IMR-90 (cell line): ENCODE results near the gene AZGP1. TPM values are rescaled to one million over a fixed set of nuclear protein-coding genes. Genes with fewer than 3 reads are reported as not detected.

Experiments
- ATAC-seq: fragments of 200-7000 bp; cut with Tn5 transposase; 2 replicates; pipeline ENCODE4 v1.9.1; 2020; ENCODE audit warnings: low read depth, mild to moderate bottlenecking, moderate library complexity
- BruUV-seq: library from RNA; stranded (reverse); fragments of 400-500 nt; replicated peaks from 2 replicates; lab custom pipeline; 2021; lab: Mats Ljungman, UMichigan
- CTCF ChIA-PET: fragments of 300-600 bp; formaldehyde crosslinking; extraction: SDS; loops from one replicate; lab custom pipeline; 2021; ENCODE audit warnings: antibody characterized with exemption; lab: Yijun Ruan, JAX
- POLR2A ChIA-PET: fragments of 300-600 bp; sonication (Branson Sonifier 250); formaldehyde crosslinking; loops from one replicate; lab custom pipeline; 2022; ENCODE audit warnings: antibody characterized with exemption; ENCODE audit not compliant: unreplicated experiment; lab: Charles Lee
- DNase-seq: peaks from one replicate; pipeline ENCODE4 v3.0.0; 2013
- H2AFZ ChIP-seq: replicated peaks from 2 replicates; pipeline ENCODE3; 2013; ENCODE audit warnings: low read length, mild to moderate bottlenecking; ENCODE audit not compliant: poor library complexity
- H2AK5ac ChIP-seq: 2 replicates; pipeline ENCODE4 v1.6.1; 2013; ENCODE audit warnings: low read depth, low read length, inconsistent platforms
- H2AK9ac ChIP-seq: replicated peaks from 2 replicates; pipeline ENCODE3; 2013; ENCODE audit warnings: mild to moderate bottlenecking, low read depth, low read length, moderate library complexity; ENCODE audit not compliant: poor library complexity
- H2BK120ac ChIP-seq: 2 replicates; pipeline ENCODE4 v1.6.1; 2013; ENCODE audit warnings: low read depth, low read length, inconsistent platforms
- H2BK15ac ChIP-seq: 3 replicates; pipeline ENCODE4 v1.6.1; 2013; ENCODE audit warnings: low read depth, low read length, inconsistent platforms
- H2BK20ac ChIP-seq: 2 replicates; pipeline ENCODE4 v1.6.1; 2013; ENCODE audit warnings: low read depth, mild to moderate bottlenecking, inconsistent platforms, low read length, moderate library complexity
- H2BK5ac ChIP-seq: 2 replicates; pipeline ENCODE4 v1.6.1; 2013; ENCODE audit warnings: mild to moderate bottlenecking, low read depth, low read length, inconsistent platforms; ENCODE audit not compliant: poor library complexity, severe bottlenecking
- H3K14ac ChIP-seq: replicated peaks from 2 replicates; pipeline ENCODE4 v1.6.1; 2013; ENCODE audit warnings: low read depth, low read length, inconsistent platforms
- H3K18ac ChIP-seq: 2 replicates; pipeline ENCODE4 v1.6.1; 2013; ENCODE audit warnings: low read depth, low read length, control low read depth
- H3K23ac ChIP-seq: 2 replicates; pipeline ENCODE4 v1.6.1; 2013; ENCODE audit warnings: low read depth, low read length, inconsistent platforms
- H3K27ac ChIP-seq: 2 replicates; pipeline ENCODE4 v1.5.1; 2013; ENCODE audit warnings: mild to moderate bottlenecking, control low read depth, low read length; ENCODE audit not compliant: insufficient read depth
- H3K27me3 ChIP-seq: 2 replicates; pipeline ENCODE4 v1.6.1; 2013; ENCODE audit warnings: low read length; ENCODE audit not compliant: control insufficient read depth, insufficient read depth
- H3K36me3 ChIP-seq: 2 replicates; pipeline ENCODE4 v1.6.1; 2013; ENCODE audit warnings: low read length, mixed read lengths; ENCODE audit not compliant: control insufficient read depth, insufficient read depth
- H3K4ac ChIP-seq: 2 replicates; pipeline ENCODE4 v1.6.1; 2013; ENCODE audit warnings: low read depth, low read length, inconsistent platforms
- H3K4me1 ChIP-seq: 2 replicates; pipeline ENCODE4 v1.6.1; 2013; ENCODE audit warnings: low read length, mixed read lengths; ENCODE audit not compliant: control insufficient read depth, insufficient read depth
- H3K4me2 ChIP-seq: 2 replicates; pipeline ENCODE4 v1.6.1; 2013; ENCODE audit warnings: low read depth, mild to moderate bottlenecking, control low read depth, low read length, moderate library complexity
- H3K4me3 ChIP-seq: 2 replicates; pipeline ENCODE4 v1.5.1; 2013; ENCODE audit warnings: low read depth, mild to moderate bottlenecking, control low read depth, low read length, moderate library complexity; ENCODE audit not compliant: insufficient read depth
- H3K56ac ChIP-seq: 2 replicates; pipeline ENCODE4 v1.6.1; 2013; ENCODE audit warnings: low read length, inconsistent platforms; ENCODE audit not compliant: insufficient read depth; ENCODE audit errors: extremely low read depth
- H3K79me1 ChIP-seq, 2 experiments: 2 replicates each; pipeline ENCODE4 v1.6.1; 2013; ENCODE audit warnings: low read length in 2 of 2, inconsistent platforms in 1 of 2, low read depth in 1 of 2
- H3K9ac ChIP-seq: 2 replicates; pipeline ENCODE4 v1.6.1; 2013; ENCODE audit warnings: low read depth, low read length, control low read depth
- H3K9me1 ChIP-seq: 2 replicates; pipeline ENCODE4 v1.6.1; 2013; ENCODE audit warnings: low read length, inconsistent platforms; ENCODE audit not compliant: insufficient read depth
- H3K9me3 ChIP-seq: 2 replicates; pipeline ENCODE4 v1.6.1; 2013; ENCODE audit warnings: low read length; ENCODE audit not compliant: control insufficient read depth, insufficient read depth
- H4K20me1 ChIP-seq: 2 replicates; pipeline ENCODE4 v1.6.1; 2013; ENCODE audit warnings: low read length, inconsistent platforms; ENCODE audit not compliant: insufficient read depth
- H4K5ac ChIP-seq: 2 replicates; pipeline ENCODE4 v1.6.1; 2013; ENCODE audit warnings: mild to moderate bottlenecking, low read depth, low read length, control low read depth
- H4K8ac ChIP-seq, 2 experiments: 2 replicates each; pipeline ENCODE4 v1.6.1; 2013; ENCODE audit warnings: low read depth in 2 of 2, low read length in 2 of 2, control low read depth in 1 of 2, inconsistent platforms in 1 of 2
- H4K91ac ChIP-seq: 2 replicates; pipeline ENCODE4 v1.6.1; 2013; ENCODE audit warnings: low read depth, low read length, inconsistent platforms; ENCODE audit not compliant: insufficient read depth
- BHLHE40 ChIP-seq: fragments of 150-350 bp; IDR thresholded peaks from 2 replicates; pipeline ENCODE4 v1.6.1; 2016; ENCODE audit warnings: mild to moderate bottlenecking, low read depth, low read length
- CEBPB ChIP-seq: IDR thresholded peaks from 2 replicates; pipeline ENCODE4 v1.6.1; 2012; ENCODE audit warnings: low read depth, low read length, improper control_type of control experiment
- CHD1 ChIP-seq: IDR thresholded peaks from 2 replicates; pipeline ENCODE4 v1.6.1; 2012; ENCODE audit warnings: low read depth, low read length, improper control_type of control experiment
- MAFK ChIP-seq: IDR thresholded peaks from 2 replicates; pipeline ENCODE4 v1.6.1; 2012; ENCODE audit warnings: low read depth, low read length, improper control_type of control experiment
- MAZ ChIP-seq: IDR thresholded peaks from 2 replicates; pipeline ENCODE4 v1.6.1; 2012; ENCODE audit warnings: low read depth, mild to moderate bottlenecking, low read length, improper control_type of control experiment, moderate library complexity, borderline replicate concordance
- MXI1 ChIP-seq: IDR thresholded peaks from 2 replicates; pipeline ENCODE4 v1.6.1; 2012; ENCODE audit warnings: low read depth, mild to moderate bottlenecking, low read length, moderate library complexity, borderline replicate concordance
- POLR2A ChIP-seq: IDR thresholded peaks from 2 replicates; pipeline ENCODE4 v1.6.1; 2012; ENCODE audit warnings: mild to moderate bottlenecking, low read depth, low read length
- RAD21 ChIP-seq: IDR thresholded peaks from 2 replicates; pipeline ENCODE4 v1.6.1; 2012; ENCODE audit warnings: low read length, improper control_type of control experiment
- RCOR1 ChIP-seq: IDR thresholded peaks from 2 replicates; pipeline ENCODE4 v1.6.1; 2012; ENCODE audit warnings: mild to moderate bottlenecking, low read length, improper control_type of control experiment; ENCODE audit not compliant: insufficient replicate concordance
- RFX5 ChIP-seq: IDR thresholded peaks from 2 replicates; pipeline ENCODE4 v1.8.0; 2012; ENCODE audit warnings: low read depth, mild to moderate bottlenecking, low read length, moderate library complexity
- WGBS, 2 experiments: methylation state at CpG; one replicate each; pipeline versions ENCODE4 v1.1.5 to v1.1.7; 2013; ENCODE audit warnings: missing lambda C conversion rate in 2 of 2; ENCODE audit not compliant: insufficient read length in 1 of 2; ENCODE audit errors: extremely low coverage in 2 of 2; 5-methylcytosine and 5-hydroxymethylcytosine counted together
- dilution Hi-C: fragments of 300-500 bp; cut with HindIII; formaldehyde crosslinking; loops from one replicate; pipeline ENCODE4 v1.14.3; 2018; ENCODE audit warnings: low sequenced_read_pairs; ENCODE audit not compliant: unreplicated experiment
- in situ Hi-C: fragments of 300-500 bp; cut with MboI; formaldehyde crosslinking; loops from 3 replicates; pipeline ENCODE4 v1.14.3; 2019; ENCODE audit warnings: low sequenced_read_pairs, inconsistent platforms, mixed read lengths
- intact Hi-C: fragments of 100-400 bp; cut with micrococcal nuclease; formaldehyde crosslinking; loops from 2 replicates; pipeline ENCODE4 v1.10.0; 2022
- polyA plus RNA-seq, 3 experiments: library from polyadenylated mRNA; depleted of rRNA; stranded (reverse); fragments of >200 nt; gene quantifications; 2 replicates each; pipeline ENCODE4 v1.2.3, GENCODE V29; 2012; ENCODE audit warnings: low replicate concordance in 1 of 3
- total RNA-seq: library from RNA; depleted of rRNA; stranded (reverse); fragments of >200 nt; gene quantifications from 2 replicates; pipeline ENCODE4 v1.2.3, GENCODE V29; 2012
- TF ChIP-seq, protein P1 (sequence below): conservative IDR thresholded peaks from 2 replicates; pipeline ENCODE4 v1.5.1; 2012; ENCODE audit warnings: mild to moderate bottlenecking, low read depth, low read length, improper control_type of control experiment
- TF ChIP-seq, protein P2 (sequence below): fragments of 150-350 bp; IDR thresholded peaks from 2 replicates; pipeline ENCODE4 v1.6.1; 2017; ENCODE audit warnings: mild to moderate bottlenecking, antibody characterized with exemption, low read length, low read depth

Gene AZGP1
- total and polyA plus RNA-seq, 2 of the 4 experiments (the other 2 are of a cell fraction) = not detected

DNA sequence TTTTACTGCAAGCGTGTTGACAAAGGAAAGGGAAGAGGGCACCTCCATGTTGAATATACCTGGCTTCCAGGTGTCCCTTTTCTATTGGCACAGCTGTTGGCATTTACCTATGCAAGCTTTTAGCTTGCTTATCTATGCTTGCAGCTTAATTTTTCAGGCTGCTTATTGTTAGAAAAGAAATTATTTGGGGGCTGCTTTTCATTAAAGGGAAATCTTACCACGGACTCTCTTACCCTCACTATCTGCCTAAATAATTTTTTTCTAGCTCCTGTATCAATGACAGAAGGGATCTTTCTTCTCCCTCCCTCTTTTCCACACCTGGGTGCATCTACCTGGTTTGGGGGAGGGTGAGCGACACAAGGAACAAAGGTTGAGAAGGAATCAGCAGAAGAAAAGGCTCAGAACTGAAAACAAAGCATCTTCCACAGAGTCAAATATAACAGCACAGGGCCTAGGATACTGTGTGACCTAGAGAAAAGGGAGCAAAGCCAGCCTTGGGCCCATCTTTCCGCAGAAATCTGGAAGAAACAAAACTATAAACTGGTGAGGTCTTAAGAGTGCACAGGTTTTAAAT lies 31.2 kb downstream of the AZGP1 start:
- no peak overlapping the region for H3K4me2 ChIP-seq
- H3K9me3 ChIP-seq = no peaks in the 10 kb centered on the region
- no peak overlapping the region for H3K18ac ChIP-seq
- H2AK5ac ChIP-seq = no peak overlapping the region
- no peak overlapping the region for H3K56ac ChIP-seq
- no peaks in the 10 kb centered on the region for H4K20me1 ChIP-seq
- in situ Hi-C loops (no loop called here), dilution Hi-C loops (no loop called here), intact Hi-C loops (no loop called here)
- H4K5ac ChIP-seq = no peak overlapping the region
- no peak overlapping the region for H3K4ac ChIP-seq
- no peaks in the 10 kb centered on the region for H3K79me1 ChIP-seq
- no CpG with 5 or more reads among the region's 4 CpGs for WGBS, 2 experiments
- CTCF ChIA-PET = interaction anchor here (0.7 kb wide), 1 partner anchor 328 kb away, joined by 3 read pairs; the partner anchor contains the start of gene ZSCAN25
- TF ChIP-seq MAFK (no peak), RFX5 (no peak), CHD1 (no peak), POLR2A (no peak), MAZ (no peak), BHLHE40 (no peak), RCOR1 (no peak), CEBPB (no peak), MXI1 (no peak), RAD21 (no peak)
- TF ChIP-seq, protein P1, sequence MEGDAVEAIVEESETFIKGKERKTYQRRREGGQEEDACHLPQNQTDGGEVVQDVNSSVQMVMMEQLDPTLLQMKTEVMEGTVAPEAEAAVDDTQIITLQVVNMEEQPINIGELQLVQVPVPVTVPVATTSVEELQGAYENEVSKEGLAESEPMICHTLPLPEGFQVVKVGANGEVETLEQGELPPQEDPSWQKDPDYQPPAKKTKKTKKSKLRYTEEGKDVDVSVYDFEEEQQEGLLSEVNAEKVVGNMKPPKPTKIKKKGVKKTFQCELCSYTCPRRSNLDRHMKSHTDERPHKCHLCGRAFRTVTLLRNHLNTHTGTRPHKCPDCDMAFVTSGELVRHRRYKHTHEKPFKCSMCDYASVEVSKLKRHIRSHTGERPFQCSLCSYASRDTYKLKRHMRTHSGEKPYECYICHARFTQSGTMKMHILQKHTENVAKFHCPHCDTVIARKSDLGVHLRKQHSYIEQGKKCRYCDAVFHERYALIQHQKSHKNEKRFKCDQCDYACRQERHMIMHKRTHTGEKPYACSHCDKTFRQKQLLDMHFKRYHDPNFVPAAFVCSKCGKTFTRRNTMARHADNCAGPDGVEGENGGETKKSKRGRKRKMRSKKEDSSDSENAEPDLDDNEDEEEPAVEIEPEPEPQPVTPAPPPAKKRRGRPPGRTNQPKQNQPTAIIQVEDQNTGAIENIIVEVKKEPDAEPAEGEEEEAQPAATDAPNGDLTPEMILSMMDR = no peak
- TF ChIP-seq, protein P2, sequence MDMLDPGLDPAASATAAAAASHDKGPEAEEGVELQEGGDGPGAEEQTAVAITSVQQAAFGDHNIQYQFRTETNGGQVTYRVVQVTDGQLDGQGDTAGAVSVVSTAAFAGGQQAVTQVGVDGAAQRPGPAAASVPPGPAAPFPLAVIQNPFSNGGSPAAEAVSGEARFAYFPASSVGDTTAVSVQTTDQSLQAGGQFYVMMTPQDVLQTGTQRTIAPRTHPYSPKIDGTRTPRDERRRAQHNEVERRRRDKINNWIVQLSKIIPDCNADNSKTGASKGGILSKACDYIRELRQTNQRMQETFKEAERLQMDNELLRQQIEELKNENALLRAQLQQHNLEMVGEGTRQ = no peak
- H3K36me3 ChIP-seq = no peaks in the 10 kb centered on the region
- no peak overlapping the region for H2BK15ac ChIP-seq
- POLR2A ChIA-PET = no interaction called here
- no peaks in the 10 kb centered on the region for H3K9me1 ChIP-seq
- BruUV-seq = no TSS peak
- H4K8ac ChIP-seq = no peak overlapping the region
- peaks cover 11% of the 10 kb centered on the region for H3K27me3 ChIP-seq
- H4K91ac ChIP-seq = no peak overlapping the region
- ATAC-seq (no peak), DNase-seq (no peak)
- H2BK20ac ChIP-seq = no peak overlapping the region
- H2AFZ ChIP-seq = no peak overlapping the region
- H3K14ac ChIP-seq = no peak overlapping the region
- H3K4me1 ChIP-seq = no peaks in the 10 kb centered on the region
- no peak overlapping the region for H3K9ac ChIP-seq
- no peak overlapping the region for H3K27ac ChIP-seq
- H2BK5ac ChIP-seq = no peak overlapping the region
- no peak overlapping the region for H2BK120ac ChIP-seq
- H3K4me3 ChIP-seq = no peak overlapping the region
- H3K23ac ChIP-seq = no peak overlapping the region
- no peak overlapping the region for H2AK9ac ChIP-seq
